Measurements from ENCODE around the gene SSBP3. TPM values are rescaled to one million over a fixed set of nuclear protein-coding genes. Genes with fewer than 3 reads are reported as not detected.

SSBP3 gene
- total RNA-seq, 4 donors from 2014 or later = 26.4 to 49.5 (median 37.1) TPM

GRCh38 chr1:54336116-54336515 is 70.1 kb downstream of the SSBP3 start:
- DNase-seq (ENCODE audit: low spot score in 2 of 2) = no peak
- WGBS = 71% methylated on average over 5 of the region's 5 CpGs
- no peaks in the 10 kb centered on the region for H3K36me3 ChIP-seq
- no peaks in the 10 kb centered on the region for H3K9me3 ChIP-seq
- TF ChIP-seq POLR2AphosphoS5 (IDR thresholded peaks at IDR 0.05) = no peak
- no peak for TF ChIP-seq POLR2A (IDR thresholded peaks at IDR 0.05)
- TF ChIP-seq, protein P1, sequence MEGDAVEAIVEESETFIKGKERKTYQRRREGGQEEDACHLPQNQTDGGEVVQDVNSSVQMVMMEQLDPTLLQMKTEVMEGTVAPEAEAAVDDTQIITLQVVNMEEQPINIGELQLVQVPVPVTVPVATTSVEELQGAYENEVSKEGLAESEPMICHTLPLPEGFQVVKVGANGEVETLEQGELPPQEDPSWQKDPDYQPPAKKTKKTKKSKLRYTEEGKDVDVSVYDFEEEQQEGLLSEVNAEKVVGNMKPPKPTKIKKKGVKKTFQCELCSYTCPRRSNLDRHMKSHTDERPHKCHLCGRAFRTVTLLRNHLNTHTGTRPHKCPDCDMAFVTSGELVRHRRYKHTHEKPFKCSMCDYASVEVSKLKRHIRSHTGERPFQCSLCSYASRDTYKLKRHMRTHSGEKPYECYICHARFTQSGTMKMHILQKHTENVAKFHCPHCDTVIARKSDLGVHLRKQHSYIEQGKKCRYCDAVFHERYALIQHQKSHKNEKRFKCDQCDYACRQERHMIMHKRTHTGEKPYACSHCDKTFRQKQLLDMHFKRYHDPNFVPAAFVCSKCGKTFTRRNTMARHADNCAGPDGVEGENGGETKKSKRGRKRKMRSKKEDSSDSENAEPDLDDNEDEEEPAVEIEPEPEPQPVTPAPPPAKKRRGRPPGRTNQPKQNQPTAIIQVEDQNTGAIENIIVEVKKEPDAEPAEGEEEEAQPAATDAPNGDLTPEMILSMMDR (IDR thresholded peaks at IDR 0.05) = no peak
- TF ChIP-seq EP300 (IDR thresholded peaks at IDR 0.05) = no peak
- no peak overlapping the region for H3K4me3 ChIP-seq
- no peaks in the 10 kb centered on the region for H3K27me3 ChIP-seq
- peaks cover 73% of the 10 kb centered on the region for H3K4me1 ChIP-seq
- peak overlapping the region; percentile 80 for H3K27ac ChIP-seq

DNA sequence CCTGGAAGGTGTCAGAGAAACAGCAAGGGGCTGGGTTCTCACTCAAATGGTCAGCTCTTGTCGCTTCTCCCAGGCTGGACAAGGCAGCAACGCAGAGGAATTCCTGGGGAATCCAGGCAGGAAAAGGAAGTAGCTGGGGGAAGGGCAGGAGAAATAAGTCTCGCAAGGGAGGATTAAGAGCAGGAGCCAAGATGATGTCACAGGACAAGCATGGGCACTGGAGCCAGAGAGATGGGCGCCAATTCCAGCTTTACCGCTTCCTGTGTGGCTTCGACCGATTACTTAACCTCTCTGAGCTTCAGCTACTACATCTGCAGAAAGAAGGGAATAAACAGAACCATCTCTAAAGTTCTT is 70.5 kb downstream of the SSBP3 start:
- H3K4me3 ChIP-seq = peak overlapping the region; percentile 16
- DNase-seq (ENCODE audit: low spot score in 2 of 2) = peak in 1 of 2 donors; percentile 75
- no peaks in the 10 kb centered on the region for H3K36me3 ChIP-seq
- H3K27ac ChIP-seq = peak overlapping the region; percentile 80
- WGBS = 19% methylated on average over 7 of the region's 7 CpGs
- H3K27me3 ChIP-seq = no peaks in the 10 kb centered on the region
- H3K4me1 ChIP-seq = peaks cover 73% of the 10 kb centered on the region
- peak in 1 of 3 donors; percentile 64 for TF ChIP-seq POLR2AphosphoS5 (IDR thresholded peaks at IDR 0.05)
- TF ChIP-seq, protein P1 (IDR thresholded peaks at IDR 0.05) = no peak
- no peaks in the 10 kb centered on the region for H3K9me3 ChIP-seq

GRCh38 chr1:54335011-54335754 is 71.0 kb downstream of the SSBP3 start:
- H3K27ac ChIP-seq = peak overlapping the region; percentile 80
- no peaks in the 10 kb centered on the region for H3K36me3 ChIP-seq
- H3K9me3 ChIP-seq = no peaks in the 10 kb centered on the region
- no peak for DNase-seq (ENCODE audit: low spot score in 2 of 2)
- peaks cover 73% of the 10 kb centered on the region for H3K4me1 ChIP-seq
- TF ChIP-seq POLR2A (IDR thresholded peaks at IDR 0.05) (no peak), EP300 (IDR thresholded peaks at IDR 0.05) (no peak), POLR2AphosphoS5 (IDR thresholded peaks at IDR 0.05) (no peak)
- TF ChIP-seq, protein P1 (IDR thresholded peaks at IDR 0.05) = no peak
- peak overlapping the region; percentile 16 for H3K4me3 ChIP-seq
- 35% methylated on average over 13 of the region's 13 CpGs for WGBS
- no peaks in the 10 kb centered on the region for H3K27me3 ChIP-seq

DNA sequence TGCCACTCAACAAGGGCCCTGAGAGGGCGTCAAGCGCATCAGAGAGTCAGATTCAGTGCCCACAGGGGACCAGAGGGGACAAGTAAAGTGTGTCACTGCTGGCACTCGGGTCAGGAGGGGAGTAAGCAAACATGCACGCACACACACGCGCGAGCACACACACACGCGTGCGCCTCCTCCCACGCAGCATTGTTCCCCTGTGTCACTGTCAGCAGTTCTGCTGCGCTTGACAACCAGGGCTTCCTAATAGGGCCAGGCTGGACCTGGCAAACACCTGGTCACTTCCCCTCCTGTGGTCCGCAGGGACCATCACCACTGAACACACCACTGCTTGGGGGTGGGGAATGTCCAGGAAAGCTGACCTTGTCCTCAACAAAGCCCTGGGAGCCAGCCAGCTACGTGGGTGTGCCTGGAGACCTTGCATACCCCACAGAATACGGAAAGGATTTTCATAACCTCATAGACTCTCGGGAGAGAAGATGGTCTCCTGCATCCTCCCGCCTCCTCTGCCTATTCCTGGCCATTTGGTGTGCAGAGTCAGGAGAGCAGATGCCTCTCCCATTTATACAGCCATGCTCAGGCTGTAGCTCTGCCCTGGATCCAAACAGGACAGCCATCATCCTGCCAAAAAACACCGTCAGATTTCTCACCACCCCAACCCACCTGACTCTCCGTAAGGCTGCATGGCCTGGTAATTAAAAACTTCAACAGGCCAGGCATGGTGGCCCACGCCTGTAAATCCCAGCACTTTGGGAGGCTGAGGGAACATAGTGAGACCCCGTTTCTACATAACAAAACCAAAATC is 73.2 kb downstream of the SSBP3 start:
- H3K27ac ChIP-seq = no peak overlapping the region
- H3K9me3 ChIP-seq = no peaks in the 10 kb centered on the region
- no peak overlapping the region for H3K4me3 ChIP-seq
- no peak for DNase-seq (ENCODE audit: low spot score in 2 of 2)
- TF ChIP-seq POLR2A (IDR thresholded peaks at IDR 0.05) = no peak
- no peak for TF ChIP-seq POLR2AphosphoS5 (IDR thresholded peaks at IDR 0.05)
- TF ChIP-seq, protein P1 (IDR thresholded peaks at IDR 0.05) = no peak
- no peak for TF ChIP-seq EP300 (IDR thresholded peaks at IDR 0.05)
- no peaks in the 10 kb centered on the region for H3K36me3 ChIP-seq
- WGBS = 79% methylated on average over 21 of the region's 21 CpGs
- no peaks in the 10 kb centered on the region for H3K27me3 ChIP-seq
- peaks cover 88% of the 10 kb centered on the region for H3K4me1 ChIP-seq

DNA sequence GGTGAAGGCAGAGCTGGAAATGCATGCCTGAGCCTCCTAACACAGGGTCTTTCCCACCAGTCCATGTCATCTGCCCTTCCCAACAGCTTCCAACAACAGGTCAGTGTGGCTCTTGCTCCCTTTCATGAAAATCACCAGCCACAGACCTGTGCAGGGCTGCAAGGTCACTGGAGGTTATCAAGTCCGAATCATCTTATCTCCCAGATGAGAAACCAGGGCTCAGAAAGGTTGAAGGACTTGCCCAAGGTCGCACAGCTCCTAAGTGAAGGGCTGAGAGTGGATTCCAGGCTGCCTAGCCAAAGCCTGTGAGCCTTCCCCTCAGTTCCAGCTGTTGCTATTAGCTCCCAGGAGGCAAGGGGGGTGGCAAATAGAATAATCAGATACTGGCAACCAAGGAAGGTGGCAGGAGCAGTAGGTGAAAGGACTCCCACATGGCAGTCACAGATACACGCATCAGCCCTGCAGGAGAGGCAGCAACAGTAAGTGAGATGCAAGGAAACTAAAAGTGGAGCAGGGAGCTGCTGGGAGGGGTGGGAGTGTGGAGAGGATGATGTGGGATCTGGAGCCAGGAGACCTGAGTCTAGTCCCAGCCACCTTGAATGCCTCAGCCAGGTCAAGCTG is 74.2 kb downstream of the SSBP3 start:
- Histone ChIP-seq H3K27ac (no peak overlapping the region), H3K4me1 (peaks cover 97% of the 10 kb centered on the region), H3K9me3 (no peaks in the 10 kb centered on the region), H3K36me3 (no peaks in the 10 kb centered on the region), H3K27me3 (no peaks in the 10 kb centered on the region), H3K4me3 (no peak overlapping the region)
- TF ChIP-seq EP300 (IDR thresholded peaks at IDR 0.05) (no peak), POLR2A (IDR thresholded peaks at IDR 0.05) (no peak), POLR2AphosphoS5 (IDR thresholded peaks at IDR 0.05) (no peak)
- TF ChIP-seq, protein P1 (IDR thresholded peaks at IDR 0.05) = no peak
- DNase-seq (ENCODE audit: low spot score in 2 of 2) = no peak
- 82% methylated on average over 3 of the region's 3 CpGs for WGBS

Measured in suprapubic skin (tissue), 4 donors.